Activated naive CD4-positive, alpha-beta T cell treated with anti-CD3 and anti-CD28 coated beads, Interleukin-2, amount 10 ng/mL, durations not matched to agents 7 days and 5 days (primary cell): ENCODE measurements around the gene EEF1AKMT3.

Experiments used
- CTCF ChIA-PET: fragments of 350-600 bp; sonication (Branson Sonifier 250); formaldehyde crosslinking; loops from one replicate; lab custom pipeline; 2021; ENCODE audit warnings: antibody characterized with exemption; lab: Charles Lee
- DNase-seq: peaks from one replicate; pipeline ENCODE4 v3.0.0-alpha.2; 2020
- H3K27ac Mint-ChIP-seq: one replicate; pipeline ENCODE4 v1.8.0; 2021; ENCODE audit warnings: mild to moderate bottlenecking, moderate library complexity, mixed read lengths
- H3K27me3 Mint-ChIP-seq: one replicate; pipeline ENCODE4 v1.8.0; 2021; ENCODE audit warnings: mild to moderate bottlenecking, mixed read lengths
- H3K36me3 Mint-ChIP-seq: one replicate; pipeline ENCODE4 v1.8.0; 2021; ENCODE audit warnings: mixed read lengths
- H3K4me1 Mint-ChIP-seq: one replicate; pipeline ENCODE4 v1.8.0; 2021; ENCODE audit warnings: mixed read lengths
- H3K4me3 Mint-ChIP-seq: one replicate; pipeline ENCODE4 v1.8.0; 2021; ENCODE audit warnings: mild to moderate bottlenecking, moderate library complexity, mixed read lengths
- H3K9me3 Mint-ChIP-seq: one replicate; pipeline ENCODE4 v1.8.0; 2021; ENCODE audit warnings: mixed read lengths

The EEF1AKMT3 gene

GRCh38 chr12:57731411-57732080, 40.9 kb upstream of the EEF1AKMT3 start:
- Mint-ChIP-seq H3K27me3 (no peaks in the 10 kb centered on the region), H3K36me3 (peaks cover 66% of the 10 kb centered on the region), H3K4me1 (peaks cover 3% of the 10 kb centered on the region), H3K9me3 (no peaks in the 10 kb centered on the region), H3K4me3 (no peak overlapping the region), H3K27ac (no peak overlapping the region)
- CTCF ChIA-PET, result interaction anchor here (0.8 to 1.1 kb wide), 2 partner anchors 10 to 35 kb away, joined by 3 read pairs; partner anchors contain the start of gene CYP27B1
- no peak for DNase-seq

DNA sequence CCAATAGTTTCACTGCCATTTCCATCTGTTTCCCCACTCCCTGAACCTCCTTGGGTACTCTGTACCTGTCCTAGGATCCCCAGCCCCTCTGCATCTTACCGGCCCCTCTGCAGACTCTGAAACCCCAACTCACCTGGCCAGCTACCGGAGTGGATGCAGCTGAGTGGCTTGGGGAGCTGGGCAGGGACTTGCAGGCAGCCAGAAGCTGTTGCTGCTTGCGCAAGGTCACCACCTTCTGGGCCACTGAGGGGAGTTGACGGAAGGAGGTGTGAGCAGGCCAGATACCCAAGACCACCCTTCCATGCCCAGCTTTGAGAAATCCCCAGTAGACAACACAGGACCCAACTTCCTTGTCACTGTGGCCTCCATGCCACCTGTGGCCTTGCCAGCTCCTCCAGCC, 40.1 kb upstream of the EEF1AKMT3 start:
- peaks cover 6% of the 10 kb centered on the region for H3K4me1 Mint-ChIP-seq
- DNase-seq, result no peak
- H3K27ac Mint-ChIP-seq, result no peak overlapping the region
- H3K4me3 Mint-ChIP-seq, result no peak overlapping the region
- H3K27me3 Mint-ChIP-seq, result no peaks in the 10 kb centered on the region
- H3K36me3 Mint-ChIP-seq, result peaks cover 67% of the 10 kb centered on the region
- CTCF ChIA-PET, result interaction anchor here (0.8 to 1.1 kb wide), 2 partner anchors 9 to 34 kb away, joined by 3 read pairs; partner anchors contain the start of gene CYP27B1
- H3K9me3 Mint-ChIP-seq, result no peaks in the 10 kb centered on the region

DNA sequence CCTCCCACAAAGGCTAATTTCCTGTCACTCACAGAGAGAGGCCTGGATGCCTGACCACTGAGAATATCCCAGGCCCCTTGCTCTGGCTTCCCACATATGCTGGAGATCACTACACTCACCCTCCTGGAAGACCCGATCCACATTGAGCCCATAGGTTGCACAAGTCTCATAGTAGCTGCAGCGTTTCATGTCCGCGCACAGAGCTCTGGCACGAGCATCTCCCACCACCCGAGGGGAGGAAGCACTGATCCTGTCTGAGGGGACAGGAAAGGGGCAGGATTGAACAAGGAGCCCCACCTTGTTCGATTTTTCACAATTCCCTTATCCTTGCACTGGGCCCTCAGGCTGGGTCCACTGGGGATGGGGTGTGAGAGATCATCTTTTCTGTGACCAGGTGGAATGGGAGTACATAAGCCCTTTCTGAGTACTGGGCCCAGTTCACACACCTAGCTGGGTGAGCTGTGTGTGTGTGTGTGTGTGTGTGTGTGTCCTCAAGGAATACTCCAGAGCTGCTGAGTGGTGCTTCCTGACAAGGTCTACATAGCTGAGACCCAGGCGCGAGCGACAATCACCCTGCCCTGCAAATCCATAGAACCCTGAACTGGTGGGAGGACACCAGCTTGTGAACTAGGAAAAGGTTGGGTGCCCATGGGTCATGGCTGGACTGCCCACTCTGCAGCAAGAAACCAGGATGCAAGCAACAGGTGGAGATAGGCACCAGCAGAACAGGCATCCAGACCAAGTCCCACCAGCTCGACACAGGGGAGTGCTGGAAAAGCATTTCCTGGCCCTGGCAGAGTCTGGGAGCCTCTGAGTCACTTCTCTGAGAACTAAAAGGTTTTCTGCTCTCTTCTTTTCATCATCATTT, 39.5 kb upstream of the EEF1AKMT3 start:
- Mint-ChIP-seq H3K9me3 (no peaks in the 10 kb centered on the region), H3K4me3 (no peak overlapping the region), H3K27ac (no peak overlapping the region), H3K27me3 (no peaks in the 10 kb centered on the region), H3K4me1 (peaks cover 6% of the 10 kb centered on the region), H3K36me3 (peaks cover 63% of the 10 kb centered on the region)
- no peak for DNase-seq
- CTCF ChIA-PET, result interaction anchor here (1.1 kb wide), 1 partner anchor 9 kb away, joined by 3 read pairs; no protein-coding TSS in a partner anchor

DNA sequence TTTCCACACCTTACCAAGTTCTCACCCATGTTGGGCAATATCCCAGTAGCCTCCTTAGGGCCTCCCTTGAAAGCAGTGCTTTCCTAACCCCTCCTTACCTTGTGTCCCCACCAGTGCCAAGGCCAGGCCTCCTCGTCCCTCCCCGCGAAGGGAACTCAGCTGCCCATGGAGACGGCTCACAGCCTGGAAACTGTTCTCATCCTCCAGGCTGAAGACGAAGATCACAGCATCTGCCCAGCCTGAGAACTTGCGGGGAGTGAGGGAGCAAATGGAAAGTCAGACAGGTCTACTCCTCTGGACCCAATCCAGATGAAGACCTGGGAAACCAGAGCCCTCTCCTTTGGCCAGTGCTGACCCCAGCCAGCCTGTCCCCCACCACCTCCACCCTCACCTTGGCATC, 38.5 kb upstream of the EEF1AKMT3 start:
- Mint-ChIP-seq H3K4me1 (peaks cover 7% of the 10 kb centered on the region), H3K27ac (no peak overlapping the region), H3K27me3 (no peaks in the 10 kb centered on the region), H3K9me3 (no peaks in the 10 kb centered on the region), H3K4me3 (no peak overlapping the region), H3K36me3 (peaks cover 59% of the 10 kb centered on the region)
- CTCF ChIA-PET, result no interaction called here
- DNase-seq, result no peak

DNA sequence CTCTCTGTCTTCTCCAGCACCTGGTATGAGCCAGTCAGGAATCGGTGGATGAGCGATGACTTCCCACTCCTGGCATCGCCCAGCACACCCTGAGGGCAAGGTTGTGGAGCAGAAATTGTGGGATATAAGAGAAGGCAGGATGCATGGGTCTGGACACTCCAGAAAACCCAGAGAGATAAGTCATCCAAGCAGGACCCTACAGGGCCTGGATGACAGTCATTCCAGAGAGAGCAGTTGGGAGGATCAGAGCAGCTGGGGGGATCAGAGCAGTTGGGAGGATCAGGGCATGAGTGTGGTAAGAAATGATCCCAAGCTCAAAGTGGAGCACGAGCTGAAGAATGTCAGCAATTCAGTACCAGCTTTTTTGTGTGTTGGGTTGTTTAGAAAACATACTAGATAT, 37.8 kb upstream of the EEF1AKMT3 start:
- no peaks in the 10 kb centered on the region for H3K27me3 Mint-ChIP-seq
- H3K9me3 Mint-ChIP-seq, result no peaks in the 10 kb centered on the region
- no peak overlapping the region for H3K4me3 Mint-ChIP-seq
- peaks cover 61% of the 10 kb centered on the region for H3K36me3 Mint-ChIP-seq
- no peak for DNase-seq
- H3K27ac Mint-ChIP-seq, result no peak overlapping the region
- peaks cover 14% of the 10 kb centered on the region for H3K4me1 Mint-ChIP-seq
- CTCF ChIA-PET, result interaction anchor here (1.1 kb wide), 1 partner anchor 32 kb away, joined by 3 read pairs; no protein-coding TSS in a partner anchor

DNA sequence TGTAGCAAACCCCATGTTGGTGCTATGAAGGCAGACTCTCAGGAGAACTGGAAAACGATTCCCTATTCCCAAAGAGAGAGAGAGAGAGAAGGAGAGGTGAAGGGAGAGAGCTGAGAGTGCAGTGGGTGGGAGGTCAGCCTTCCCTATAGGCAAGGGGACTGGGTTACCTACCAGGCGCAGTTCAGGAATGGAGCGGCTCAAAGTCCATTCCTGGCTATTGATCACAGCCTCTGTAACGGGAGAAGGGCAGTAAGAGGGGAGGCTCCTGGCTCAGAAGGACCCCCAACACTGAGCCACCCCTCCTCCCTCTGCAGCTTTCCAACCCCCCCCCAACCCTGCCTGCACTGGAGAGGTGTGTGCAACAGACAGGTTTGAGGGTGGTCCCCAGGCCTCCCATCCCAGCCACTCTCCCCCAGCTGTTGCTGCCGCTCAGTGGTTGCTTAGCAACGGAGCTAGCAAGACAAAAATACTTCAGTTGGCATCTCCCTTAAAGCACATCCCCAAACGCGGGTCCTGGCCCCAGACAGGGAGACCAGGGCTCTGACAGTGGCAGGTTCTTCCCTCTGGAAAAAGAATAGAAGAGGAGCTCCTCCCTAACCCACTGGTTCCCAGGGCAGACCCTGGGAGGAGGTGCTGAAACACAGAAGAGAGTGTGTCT, 37.1 kb upstream of the EEF1AKMT3 start:
- Mint-ChIP-seq H3K4me3 (no peak overlapping the region), H3K36me3 (peaks cover 56% of the 10 kb centered on the region), H3K27me3 (no peaks in the 10 kb centered on the region), H3K9me3 (no peaks in the 10 kb centered on the region), H3K27ac (no peak overlapping the region), H3K4me1 (peaks cover 20% of the 10 kb centered on the region)
- CTCF ChIA-PET, result interaction anchor here (1.1 kb wide), 1 partner anchor 32 kb away, joined by 3 read pairs; no protein-coding TSS in a partner anchor
- DNase-seq, result no peak

DNA sequence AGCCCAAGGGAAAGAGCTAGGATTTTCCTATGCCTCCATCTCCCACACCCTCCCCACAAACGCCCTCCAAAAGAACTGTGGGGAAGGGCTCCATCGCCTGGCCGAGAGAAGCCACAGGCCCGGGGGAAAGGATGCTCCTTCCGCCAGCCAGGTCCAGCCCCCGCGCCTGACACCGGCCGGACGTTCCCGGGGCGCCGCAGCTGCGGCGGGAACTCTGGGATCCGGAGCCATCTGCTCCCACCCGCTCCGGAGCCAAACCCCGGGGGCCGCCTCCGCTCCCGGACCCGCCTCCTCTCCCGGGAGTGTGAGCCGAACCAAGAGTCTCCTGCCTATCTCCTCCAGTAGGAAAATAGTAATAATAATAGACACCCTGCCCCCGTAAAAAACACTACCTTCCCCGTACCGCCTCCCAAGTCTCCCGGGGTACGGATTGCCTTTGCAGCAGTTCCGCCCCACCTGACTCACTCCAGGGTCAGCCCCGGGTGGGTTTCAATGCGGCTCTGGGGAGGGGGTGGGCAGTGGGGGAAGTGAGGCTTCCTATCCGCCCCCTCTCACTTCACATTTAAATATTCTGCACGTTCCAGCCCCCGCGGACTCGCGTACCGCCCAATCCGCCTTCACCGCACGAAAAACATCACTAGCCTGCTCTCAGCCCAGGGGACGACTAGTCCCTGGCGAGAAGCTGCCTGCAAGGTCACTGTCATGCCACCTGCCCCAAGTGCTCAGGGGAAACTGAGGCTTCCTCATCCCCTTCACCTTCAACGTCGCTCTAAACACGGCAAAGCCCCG, 36.3 kb upstream of the EEF1AKMT3 start:
- Mint-ChIP-seq H3K27me3 (no peaks in the 10 kb centered on the region), H3K4me3 (no peak overlapping the region), H3K27ac (no peak overlapping the region), H3K9me3 (no peaks in the 10 kb centered on the region), H3K4me1 (peaks cover 27% of the 10 kb centered on the region), H3K36me3 (peaks cover 49% of the 10 kb centered on the region)
- no peak for DNase-seq
- CTCF ChIA-PET, result interaction anchor here (1.2 kb wide), 1 partner anchor 14 kb away, joined by 4 read pairs; no protein-coding TSS in a partner anchor

DNA sequence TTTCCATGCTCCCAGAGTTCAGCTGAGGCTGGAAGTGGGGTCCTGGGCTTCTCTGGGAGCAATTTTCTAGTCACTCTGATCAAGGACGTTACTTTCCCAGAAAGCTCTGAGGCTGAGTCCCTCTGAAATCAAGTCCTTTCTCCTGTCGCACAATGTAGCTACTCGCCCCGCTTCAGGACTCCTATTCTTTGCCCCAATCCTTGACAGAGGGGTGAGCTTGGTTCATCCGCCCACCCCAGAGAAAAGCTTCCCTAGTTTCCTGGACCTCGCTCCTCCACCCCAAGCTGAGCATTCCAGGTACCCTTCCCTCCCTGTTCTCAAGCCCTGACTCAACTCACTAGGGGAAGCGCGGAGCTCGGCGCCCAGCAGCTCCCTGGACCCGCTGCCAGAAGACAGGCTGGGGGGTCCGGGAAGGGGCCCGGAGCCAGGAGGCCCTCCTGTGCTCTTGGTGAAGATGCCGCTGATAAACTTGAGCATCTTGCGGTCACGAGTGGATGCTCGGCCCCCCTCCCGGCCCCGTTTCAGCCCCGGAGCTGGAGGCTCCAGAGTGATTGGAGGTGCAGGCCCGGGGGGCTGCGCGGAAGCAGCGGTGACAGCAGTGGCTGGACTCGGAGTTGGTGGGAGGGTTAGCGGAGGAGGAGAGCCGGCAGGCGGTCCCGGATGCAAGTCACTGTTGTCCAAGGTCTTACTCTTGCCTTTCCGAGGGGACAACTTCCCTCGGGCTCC, 35.5 kb upstream of the EEF1AKMT3 start:
- H3K27ac Mint-ChIP-seq, result no peak overlapping the region
- H3K4me1 Mint-ChIP-seq, result peaks cover 28% of the 10 kb centered on the region
- peaks cover 41% of the 10 kb centered on the region for H3K36me3 Mint-ChIP-seq
- CTCF ChIA-PET, result interaction anchor here (1.2 kb wide), 1 partner anchor 14 kb away, joined by 4 read pairs; no protein-coding TSS in a partner anchor
- no peaks in the 10 kb centered on the region for H3K27me3 Mint-ChIP-seq
- H3K9me3 Mint-ChIP-seq, result no peaks in the 10 kb centered on the region
- no peak overlapping the region for H3K4me3 Mint-ChIP-seq
- DNase-seq, result no peak

- Mint-ChIP-seq H3K9me3 (no peaks in the 10 kb centered on the region), H3K4me3 (no peak overlapping the region), H3K36me3 (peaks cover 34% of the 10 kb centered on the region), H3K27ac (no peak overlapping the region), H3K4me1 (peaks cover 33% of the 10 kb centered on the region), H3K27me3 (no peaks in the 10 kb centered on the region)
- CTCF ChIA-PET, result interaction anchor here (1.2 kb wide), 1 partner anchor 15 kb away, joined by 4 read pairs; no protein-coding TSS in a partner anchor
- no peak for DNase-seq
These were observed 34.6 kb upstream of the EEF1AKMT3 start for GRCh38 chr12:57737467-57738460.

DNA sequence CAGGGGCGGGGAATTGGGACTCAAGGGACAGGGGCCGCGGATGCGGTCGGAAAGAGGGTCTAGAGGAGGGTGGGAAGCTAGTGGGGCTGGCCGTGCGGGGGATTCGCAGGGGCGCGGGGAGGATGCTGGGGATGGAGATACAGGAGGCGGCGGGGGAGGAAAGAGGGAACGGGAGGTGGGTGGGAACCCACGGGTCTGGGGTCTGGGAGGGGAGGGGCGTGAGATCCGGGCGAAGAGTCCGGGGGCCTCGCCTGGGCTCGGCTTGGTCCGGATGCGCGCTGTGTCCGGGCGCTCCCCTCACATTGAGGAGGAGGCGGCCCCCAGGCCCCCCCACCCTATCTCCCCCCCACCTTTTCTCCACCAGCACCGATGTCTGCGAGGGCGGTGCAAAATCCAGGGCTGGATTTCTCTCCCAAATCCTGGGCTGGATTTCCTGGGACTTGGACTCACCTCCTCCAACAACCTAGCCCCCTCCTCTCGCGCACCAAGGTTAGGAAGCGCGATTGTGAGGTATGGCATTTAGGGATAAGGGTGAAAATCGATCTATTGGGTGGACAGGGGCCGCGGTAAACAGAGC, 33.7 kb upstream of the EEF1AKMT3 start, which contains the start of gene AGAP2:
AGAP2 (minus strand) TSS at position 82 of the 577 bp plus-strand sequence. CDS start 496 bp downstream, outside the sequence.
- H3K27me3 Mint-ChIP-seq, result no peaks in the 10 kb centered on the region
- peaks cover 31% of the 10 kb centered on the region for H3K36me3 Mint-ChIP-seq
- no peak for DNase-seq
- H3K27ac Mint-ChIP-seq, result no peak within 1 kb of the TSS
- peaks cover 38% of the 10 kb centered on the region for H3K4me1 Mint-ChIP-seq
- peak within 1 kb of the TSS; percentile 80 for H3K4me3 Mint-ChIP-seq
- CTCF ChIA-PET, result no interaction called here
- H3K9me3 Mint-ChIP-seq, result no peaks in the 10 kb centered on the region

GRCh38 chr12:57739387-57739786, 33.0 kb upstream of the EEF1AKMT3 start:
- no peak for DNase-seq
- peaks cover 27% of the 10 kb centered on the region for H3K36me3 Mint-ChIP-seq
- H3K4me1 Mint-ChIP-seq, result peaks cover 45% of the 10 kb centered on the region
- CTCF ChIA-PET, result no interaction called here
- H3K4me3 Mint-ChIP-seq, result peak overlapping the region; percentile 80
- H3K27ac Mint-ChIP-seq, result no peak overlapping the region
- no peaks in the 10 kb centered on the region for H3K27me3 Mint-ChIP-seq
- no peaks in the 10 kb centered on the region for H3K9me3 Mint-ChIP-seq
